PC-9 (cell line): Measurements from ENCODE around the gene KCNJ10. TPM values are rescaled to one million over a fixed set of nuclear protein-coding genes. Genes with fewer than 3 reads are reported as not detected.

ENCODE experiments used
- BruUV-seq: library from RNA; stranded (reverse); fragments of 400-500 nt; replicated peaks from 2 replicates; lab custom pipeline; 2021; lab: Mats Ljungman, UMichigan
- CTCF ChIA-PET: fragments of 300-600 bp; sonication (Branson Sonifier 250); formaldehyde crosslinking; loops from one replicate; lab custom pipeline; 2022; ENCODE audit warnings: antibody characterized with exemption; lab: Charles Lee
- POLR2A ChIA-PET: fragments of 300-600 bp; sonication (Branson Sonifier 250); formaldehyde crosslinking; loops from one replicate; lab custom pipeline; 2022; ENCODE audit warnings: antibody characterized with exemption; ENCODE audit not compliant: unreplicated experiment; lab: Charles Lee
- DNase-seq, 2 experiments: peaks; one replicate each; pipeline versions ENCODE4 v3.0.0 to v3.0.0-alpha.2; 2015 to 2022; ENCODE audit warnings: mixed read lengths in 1 of 2
- H2AFZ ChIP-seq: fragments of 200-600 bp; sonication (generic); 2 replicates; pipeline ENCODE4 v1.8.1; 2017; ENCODE audit warnings: antibody characterized with exemption
- H3F3A ChIP-seq: fragments of 200-600 bp; sonication (generic); 2 replicates; pipeline ENCODE4 v1.8.1; 2017; ENCODE audit warnings: antibody characterized with exemption, mild to moderate bottlenecking, low read depth; ENCODE audit not compliant: insufficient read depth
- H3K27ac ChIP-seq: fragments of 200-600 bp; sonication (generic); 2 replicates; pipeline ENCODE4 v1.6.1; 2016; ENCODE audit warnings: mixed run types
- H3K27me3 ChIP-seq: fragments of 200-600 bp; sonication (generic); 2 replicates; pipeline ENCODE4 v1.6.1; 2016; ENCODE audit warnings: low read depth, mixed run types; ENCODE audit not compliant: insufficient read depth
- H3K36me3 ChIP-seq: fragments of 200-600 bp; sonication (generic); 2 replicates; pipeline ENCODE4 v1.6.1; 2016; ENCODE audit warnings: low read depth, mixed run types
- H3K4me1 ChIP-seq: fragments of 200-600 bp; sonication (generic); replicated peaks from 2 replicates; pipeline ENCODE4 v1.6.1; 2016; ENCODE audit warnings: mixed run types; ENCODE audit not compliant: insufficient read depth
- H3K4me2 ChIP-seq: fragments of 200-600 bp; sonication (generic); 2 replicates; pipeline ENCODE4 v1.6.1; 2017; ENCODE audit warnings: mixed run types
- H3K4me3 ChIP-seq: fragments of 200-600 bp; sonication (generic); 2 replicates; pipeline ENCODE4 v1.6.1; 2016; ENCODE audit warnings: mixed run types
- H3K79me2 ChIP-seq: fragments of 200-600 bp; sonication (generic); 2 replicates; pipeline ENCODE4 v1.6.1; 2017; ENCODE audit warnings: low read depth, mixed run types
- H3K9me2 ChIP-seq: fragments of 200-600 bp; sonication (generic); 2 replicates; pipeline ENCODE4 v1.8.1; 2017; ENCODE audit warnings: mild to moderate bottlenecking; ENCODE audit not compliant: insufficient read depth
- H3K9me3 ChIP-seq: fragments of 200-600 bp; sonication (generic); 2 replicates; pipeline ENCODE4 v1.8.1; 2016; ENCODE audit warnings: low read depth; ENCODE audit not compliant: insufficient read depth
- H4K20me1 ChIP-seq: fragments of 200-600 bp; sonication (generic); 2 replicates; pipeline ENCODE4 v1.8.1; 2017; ENCODE audit not compliant: insufficient read depth
- CTCF ChIP-seq: fragments of 200-600 bp; sonication (generic); conservative IDR thresholded peaks from 2 replicates; pipeline ENCODE4 v1.6.1; 2017; ENCODE audit warnings: mixed run types, antibody characterized with exemption, mild to moderate bottlenecking, moderate library complexity
- EZH2 ChIP-seq: fragments of 200-600 bp; sonication (generic); IDR thresholded peaks from 2 replicates; pipeline ENCODE4 v1.8.0; 2017; ENCODE audit warnings: antibody characterized with exemption, low read depth
- intact Hi-C: fragments of 100-400 bp; cut with micrococcal nuclease; formaldehyde crosslinking; loops from one replicate; pipeline ENCODE4 v1.10.0; 2022; ENCODE audit not compliant: unreplicated experiment
- total RNA-seq: library from RNA; stranded (reverse); gene quantifications from 2 replicates; pipeline ENCODE4 v1.2.3, GENCODE V29; 2021

Gene KCNJ10
- total RNA-seq, 1 experiment from 2014 or later, result not detected

- no peak overlapping the region for H3K27ac ChIP-seq
- no peaks in the 10 kb centered on the region for H3K4me1 ChIP-seq
- H3F3A ChIP-seq, result no peaks in the 10 kb centered on the region
- intact Hi-C loops, result no loop called here
- no peak for DNase-seq
- peaks cover 10% of the 10 kb centered on the region for H3K27me3 ChIP-seq
- H3K4me2 ChIP-seq, result no peak overlapping the region
- no peaks in the 10 kb centered on the region for H3K36me3 ChIP-seq
- no peak overlapping the region for H3K4me3 ChIP-seq
- no peak overlapping the region for H2AFZ ChIP-seq
- POLR2A ChIA-PET, result no interaction called here
- no TSS peak for BruUV-seq
- CTCF ChIA-PET, result no interaction called here
- TF ChIP-seq EZH2, result no peak
- no peak for TF ChIP-seq CTCF
- no peaks in the 10 kb centered on the region for H3K9me3 ChIP-seq
- H3K9me2 ChIP-seq, result no peaks in the 10 kb centered on the region; the same call in 1 of the 2 replicates
- no peaks in the 10 kb centered on the region for H4K20me1 ChIP-seq
- no peaks in the 10 kb centered on the region for H3K79me2 ChIP-seq
Measured at GRCh38 chr1:159979257-159979656, 90.7 kb downstream of the KCNJ10 start.

GRCh38 chr1:159978107-159978398 is 91.9 kb downstream of the KCNJ10 start:
- TF ChIP-seq EZH2, result no peak
- no peak for TF ChIP-seq CTCF
- H3K4me1 ChIP-seq, result no peaks in the 10 kb centered on the region
- H3K9me2 ChIP-seq, result no peaks in the 10 kb centered on the region; the same call in 1 of the 2 replicates
- no peak overlapping the region for H2AFZ ChIP-seq
- H3K27ac ChIP-seq, result no peak overlapping the region
- ChIA-PET POLR2A (no interaction called here), CTCF (no interaction called here)
- no peak overlapping the region for H3K4me3 ChIP-seq
- intact Hi-C loops, result no loop called here
- DNase-seq, result no peak
- H4K20me1 ChIP-seq, result no peaks in the 10 kb centered on the region
- H3K36me3 ChIP-seq, result no peaks in the 10 kb centered on the region
- H3K27me3 ChIP-seq, result peaks cover 15% of the 10 kb centered on the region
- BruUV-seq, result no TSS peak
- H3F3A ChIP-seq, result no peaks in the 10 kb centered on the region
- H3K4me2 ChIP-seq, result no peak overlapping the region
- no peaks in the 10 kb centered on the region for H3K9me3 ChIP-seq
- H3K79me2 ChIP-seq, result no peaks in the 10 kb centered on the region

- H3K9me2 ChIP-seq, result no peaks in the 10 kb centered on the region; the same call in 1 of the 2 replicates
- CTCF ChIA-PET, result no interaction called here
- no peak overlapping the region for H2AFZ ChIP-seq
- H3K27me3 ChIP-seq, result peaks cover 15% of the 10 kb centered on the region
- no peaks in the 10 kb centered on the region for H3F3A ChIP-seq
- H3K79me2 ChIP-seq, result no peaks in the 10 kb centered on the region
- no peak overlapping the region for H3K4me2 ChIP-seq
- H3K4me3 ChIP-seq, result no peak overlapping the region
- no peak overlapping the region for H3K27ac ChIP-seq
- no peaks in the 10 kb centered on the region for H4K20me1 ChIP-seq
- no peak for DNase-seq
- no peaks in the 10 kb centered on the region for H3K4me1 ChIP-seq
- no peaks in the 10 kb centered on the region for H3K36me3 ChIP-seq
- intact Hi-C loops, result no loop called here
- BruUV-seq, result no TSS peak
- no peaks in the 10 kb centered on the region for H3K9me3 ChIP-seq
- no peak for TF ChIP-seq CTCF
- TF ChIP-seq EZH2, result no peak
- POLR2A ChIA-PET, result no interaction called here
Measured at GRCh38 chr1:159977364-159978106, 92.4 kb downstream of the KCNJ10 start.
